ENCODE measurements around the gene DCLRE1A. TPM values are rescaled to one million over a fixed set of nuclear protein-coding genes. Genes with fewer than 3 reads are reported as not detected.

DCLRE1A gene
- total RNA-seq (2022; extraction: Qiagen RNA extraction; ENCODE audit: low read depth) = 9.0 to 11.6 TPM (median 10.0 TPM) in 5 replicates

DNA sequence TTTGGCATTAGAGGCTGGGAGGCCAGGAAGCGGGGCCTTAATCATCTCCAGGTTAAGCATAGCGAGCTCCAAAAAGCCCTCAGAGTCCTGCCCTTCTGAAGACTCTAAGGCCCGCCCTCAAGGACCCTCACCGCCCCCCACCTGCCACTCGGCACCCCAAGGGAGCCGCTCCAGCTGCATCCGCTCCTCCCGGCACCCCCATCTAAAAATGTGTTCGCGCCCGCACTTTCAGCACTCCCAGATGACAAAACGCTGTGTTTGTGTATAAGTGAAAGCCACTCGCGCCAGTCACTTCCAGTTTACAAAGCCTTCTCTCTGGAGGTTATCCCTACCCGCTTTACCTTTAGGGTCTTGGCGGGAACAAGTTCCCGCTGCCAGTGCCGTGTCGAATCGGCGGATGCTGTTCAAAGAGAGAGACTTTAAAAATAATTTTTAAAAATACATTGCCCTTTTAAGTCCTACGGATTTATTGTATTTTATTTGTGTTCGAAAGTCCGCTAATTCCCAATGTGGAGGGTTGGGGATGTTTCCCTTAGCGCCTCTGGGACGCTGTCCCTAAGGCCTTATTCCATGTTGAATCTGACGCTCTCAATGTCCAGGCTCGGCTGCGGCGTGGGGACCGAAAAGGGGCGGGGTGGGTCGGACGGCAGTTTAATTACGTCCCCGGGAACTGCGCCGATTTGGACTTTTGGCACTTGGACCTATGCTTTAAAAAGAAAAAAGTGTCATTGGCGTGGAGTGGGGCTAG is at the start of gene DCLRE1A, which contains the start of gene NHLRC2:
DCLRE1A (minus strand) TSS at position 70 of the 748 bp plus-strand sequence. CDS start 900 bp downstream, outside the sequence.
NHLRC2 (plus strand) TSS at position 649 of the 748 bp plus-strand sequence. CDS start 212 bp downstream, outside the sequence.

Other genes starting within 250 kb of the DCLRE1A start
- not detected in 5 replicates for gene NRAP, start 190.0 kb downstream of the DCLRE1A start, total RNA-seq (2022; extraction: Qiagen RNA extraction; ENCODE audit: low read depth)
- gene CASP7, start 174.2 kb downstream of the DCLRE1A start, total RNA-seq (2022; extraction: Qiagen RNA extraction; ENCODE audit: low read depth) = 32.1 to 42.3 TPM (median 33.2 TPM) in 5 replicates
- gene PLEKHS1, start 102.4 kb downstream of the DCLRE1A start, total RNA-seq (2022; extraction: Qiagen RNA extraction; ENCODE audit: low read depth) = 0.02 to 0.13 TPM (median 0.07 TPM) in 4 of 5 replicates, not detected in the other
- 5.6 to 7.0 TPM (median 6.5 TPM) in 5 replicates for gene NHLRC2, start 579 bp upstream of the DCLRE1A start, total RNA-seq (2022; extraction: Qiagen RNA extraction; ENCODE audit: low read depth)
- gene ADRB1, start 189.8 kb upstream of the DCLRE1A start, total RNA-seq (2022; extraction: Qiagen RNA extraction; ENCODE audit: low read depth) = 0.41 to 0.94 TPM (median 0.74 TPM) in 5 replicates

Measured in A549 treated with CpdA at 1 μM for 4 hours (cell line).